Measurements from ENCODE around the gene FOXO3.
"Not testable (repeated sequence)": the region's sequence is repeated elsewhere in the genome, so short reads cannot be mapped to it uniquely, and the experiment has no call there.

The FOXO3 gene

GRCh38 chr6:108683976-108684375 is 123.3 kb downstream of the FOXO3 start:
- H3K9me3 ChIP-seq (ENCODE audit: control insufficient read depth, low read length) = not testable (repeated sequence)

GRCh38 chr6:108684771-108685329 is 124.1 kb downstream of the FOXO3 start:
- Histone ChIP-seq H3K4me3 (ENCODE audit: low read length) (no peak overlapping the region), H3K9me3 (ENCODE audit: control insufficient read depth, low read length) (no peaks in the 10 kb centered on the region), H3K4me1 (ENCODE audit: control insufficient read depth, insufficient read depth, low read length) (peaks cover 45% of the 10 kb centered on the region), H3K9ac (ENCODE audit: low read length) (no peak overlapping the region), H3K27me3 (replicated peaks; ENCODE audit: control insufficient read depth, insufficient read depth, low read length) (no peaks in the 10 kb centered on the region), H3K36me3 (ENCODE audit: control insufficient read depth, insufficient read depth, low read length, severe bottlenecking) (peaks cover 38% of the 10 kb centered on the region)
- DNase-seq (ENCODE audit: low read depth) = no peak

More at GRCh38 chr6:108683976-108684375, 123.3 kb downstream of the FOXO3 start:
- H3K9ac ChIP-seq (ENCODE audit: low read length); H3K27me3 ChIP-seq (replicated peaks; ENCODE audit: control insufficient read depth, insufficient read depth, low read length); DNase-seq (ENCODE audit: low read depth); H3K4me3 ChIP-seq (ENCODE audit: low read length): not testable (repeated sequence)
- peaks cover 36% of the 10 kb centered on the region for H3K4me1 ChIP-seq (ENCODE audit: control insufficient read depth, insufficient read depth, low read length)
- peaks cover 44% of the 10 kb centered on the region for H3K36me3 ChIP-seq (ENCODE audit: control insufficient read depth, insufficient read depth, low read length, severe bottlenecking)

GRCh38 chr6:108685970-108686369 is 125.3 kb downstream of the FOXO3 start:
- Histone ChIP-seq H3K4me1 (ENCODE audit: control insufficient read depth, insufficient read depth, low read length) (peaks cover 52% of the 10 kb centered on the region), H3K36me3 (ENCODE audit: control insufficient read depth, insufficient read depth, low read length, severe bottlenecking) (peaks cover 29% of the 10 kb centered on the region), H3K4me3 (ENCODE audit: low read length) (no peak overlapping the region), H3K9ac (ENCODE audit: low read length) (no peak overlapping the region), H3K9me3 (ENCODE audit: control insufficient read depth, low read length) (no peaks in the 10 kb centered on the region), H3K27me3 (replicated peaks; ENCODE audit: control insufficient read depth, insufficient read depth, low read length) (no peaks in the 10 kb centered on the region)
- no peak for DNase-seq (ENCODE audit: low read depth)

- Histone ChIP-seq H3K4me1 (ENCODE audit: control insufficient read depth, insufficient read depth, low read length) (peaks cover 52% of the 10 kb centered on the region), H3K27me3 (replicated peaks; ENCODE audit: control insufficient read depth, insufficient read depth, low read length) (no peaks in the 10 kb centered on the region), H3K9me3 (ENCODE audit: control insufficient read depth, low read length) (no peaks in the 10 kb centered on the region), H3K4me3 (ENCODE audit: low read length) (no peak overlapping the region), H3K36me3 (ENCODE audit: control insufficient read depth, insufficient read depth, low read length, severe bottlenecking) (peaks cover 29% of the 10 kb centered on the region), H3K9ac (ENCODE audit: low read length) (no peak overlapping the region)
- no peak for DNase-seq (ENCODE audit: low read depth)
Observed at GRCh38 chr6:108686896-108687295, 126.2 kb downstream of the FOXO3 start.

GRCh38 chr6:108687921-108688320 is 127.2 kb downstream of the FOXO3 start:
- no peak for DNase-seq (ENCODE audit: low read depth)
- Histone ChIP-seq H3K9ac (ENCODE audit: low read length) (no peak overlapping the region), H3K4me1 (ENCODE audit: control insufficient read depth, insufficient read depth, low read length) (peaks cover 52% of the 10 kb centered on the region), H3K36me3 (ENCODE audit: control insufficient read depth, insufficient read depth, low read length, severe bottlenecking) (peaks cover 25% of the 10 kb centered on the region), H3K27me3 (replicated peaks; ENCODE audit: control insufficient read depth, insufficient read depth, low read length) (no peaks in the 10 kb centered on the region), H3K4me3 (ENCODE audit: low read length) (no peak overlapping the region), H3K9me3 (ENCODE audit: control insufficient read depth, low read length) (no peaks in the 10 kb centered on the region)

- Histone ChIP-seq H3K4me3 (ENCODE audit: low read length) (no peak overlapping the region), H3K27me3 (replicated peaks; ENCODE audit: control insufficient read depth, insufficient read depth, low read length) (no peaks in the 10 kb centered on the region), H3K36me3 (ENCODE audit: control insufficient read depth, insufficient read depth, low read length, severe bottlenecking) (peaks cover 25% of the 10 kb centered on the region), H3K9ac (ENCODE audit: low read length) (no peak overlapping the region), H3K9me3 (ENCODE audit: control insufficient read depth, low read length) (no peaks in the 10 kb centered on the region), H3K4me1 (ENCODE audit: control insufficient read depth, insufficient read depth, low read length) (peaks cover 52% of the 10 kb centered on the region)
- DNase-seq (ENCODE audit: low read depth) = peak; percentile 76
Observed at GRCh38 chr6:108689272-108690161, 128.8 kb downstream of the FOXO3 start.

GRCh38 chr6:108690326-108691049 is 129.8 kb downstream of the FOXO3 start:
- Histone ChIP-seq H3K9ac (ENCODE audit: low read length) (peak overlapping the region; percentile 31), H3K9me3 (ENCODE audit: control insufficient read depth, low read length) (no peaks in the 10 kb centered on the region), H3K27me3 (replicated peaks; ENCODE audit: control insufficient read depth, insufficient read depth, low read length) (no peaks in the 10 kb centered on the region), H3K36me3 (ENCODE audit: control insufficient read depth, insufficient read depth, low read length, severe bottlenecking) (peaks cover 23% of the 10 kb centered on the region), H3K4me3 (ENCODE audit: low read length) (no peak overlapping the region), H3K4me1 (ENCODE audit: control insufficient read depth, insufficient read depth, low read length) (peaks cover 42% of the 10 kb centered on the region)
- no peak for DNase-seq (ENCODE audit: low read depth)

GRCh38 chr6:108693430-108694154 is 132.9 kb downstream of the FOXO3 start:
- Histone ChIP-seq H3K9ac (ENCODE audit: low read length) (no peak overlapping the region), H3K27me3 (replicated peaks; ENCODE audit: control insufficient read depth, insufficient read depth, low read length) (no peaks in the 10 kb centered on the region), H3K9me3 (ENCODE audit: control insufficient read depth, low read length) (no peaks in the 10 kb centered on the region), H3K4me3 (ENCODE audit: low read length) (no peak overlapping the region), H3K4me1 (ENCODE audit: control insufficient read depth, insufficient read depth, low read length) (peaks cover 31% of the 10 kb centered on the region), H3K36me3 (ENCODE audit: control insufficient read depth, insufficient read depth, low read length, severe bottlenecking) (no peaks in the 10 kb centered on the region)
- DNase-seq (ENCODE audit: low read depth) = no peak

- no peaks in the 10 kb centered on the region for H3K36me3 ChIP-seq (ENCODE audit: control insufficient read depth, insufficient read depth, low read length, severe bottlenecking)
- no peak overlapping the region for H3K4me3 ChIP-seq (ENCODE audit: low read length)
- H3K9me3 ChIP-seq (ENCODE audit: control insufficient read depth, low read length) = no peaks in the 10 kb centered on the region
- H3K27me3 ChIP-seq (replicated peaks; ENCODE audit: control insufficient read depth, insufficient read depth, low read length) = no peaks in the 10 kb centered on the region
- DNase-seq (ENCODE audit: low read depth) = no peak
- H3K4me1 ChIP-seq (ENCODE audit: control insufficient read depth, insufficient read depth, low read length) = peaks cover 19% of the 10 kb centered on the region
- H3K9ac ChIP-seq (ENCODE audit: low read length) = no peak overlapping the region
Observed at GRCh38 chr6:108694816-108695215, 134.1 kb downstream of the FOXO3 start.

- Histone ChIP-seq H3K4me3 (ENCODE audit: low read length) (no peak overlapping the region), H3K4me1 (ENCODE audit: control insufficient read depth, insufficient read depth, low read length) (peaks cover 12% of the 10 kb centered on the region), H3K36me3 (ENCODE audit: control insufficient read depth, insufficient read depth, low read length, severe bottlenecking) (no peaks in the 10 kb centered on the region), H3K27me3 (replicated peaks; ENCODE audit: control insufficient read depth, insufficient read depth, low read length) (no peaks in the 10 kb centered on the region), H3K9me3 (ENCODE audit: control insufficient read depth, low read length) (peaks cover 17% of the 10 kb centered on the region), H3K9ac (ENCODE audit: low read length) (no peak overlapping the region)
- DNase-seq (ENCODE audit: low read depth) = no peak
Observed at GRCh38 chr6:108697561-108698161, 136.9 kb downstream of the FOXO3 start.
